ENCODE data around the gene DCLK2.

The DCLK2 gene

DNA sequence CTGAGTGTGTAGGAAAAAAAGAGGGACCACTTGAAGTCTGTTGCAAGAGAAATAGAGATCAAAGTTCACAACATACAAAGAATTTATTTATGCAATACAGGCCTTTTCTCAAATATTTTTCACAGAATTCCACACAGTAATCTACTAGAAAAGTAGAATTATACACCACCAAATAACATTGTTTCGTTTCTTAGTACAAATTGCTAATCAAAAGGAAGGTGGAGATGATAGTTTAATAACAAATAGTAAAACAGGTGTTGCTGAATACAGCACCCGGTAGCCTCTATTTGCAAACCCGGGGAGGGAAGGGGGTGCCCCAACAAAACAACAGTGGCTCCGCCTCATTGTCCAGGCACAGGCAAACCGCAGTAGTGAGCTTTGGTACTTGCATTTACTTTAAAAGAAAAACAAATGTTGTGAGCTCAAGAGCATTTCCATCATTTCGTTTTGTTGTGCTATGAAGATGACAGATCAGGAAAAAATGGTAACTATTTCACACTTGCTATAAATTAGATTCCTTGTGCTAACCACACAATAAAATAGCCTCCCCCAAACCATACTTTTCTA, 186.4 kb downstream of the DCLK2 start:
- DNase-seq (ENCODE audit: low read depth) = no peak

DNA sequence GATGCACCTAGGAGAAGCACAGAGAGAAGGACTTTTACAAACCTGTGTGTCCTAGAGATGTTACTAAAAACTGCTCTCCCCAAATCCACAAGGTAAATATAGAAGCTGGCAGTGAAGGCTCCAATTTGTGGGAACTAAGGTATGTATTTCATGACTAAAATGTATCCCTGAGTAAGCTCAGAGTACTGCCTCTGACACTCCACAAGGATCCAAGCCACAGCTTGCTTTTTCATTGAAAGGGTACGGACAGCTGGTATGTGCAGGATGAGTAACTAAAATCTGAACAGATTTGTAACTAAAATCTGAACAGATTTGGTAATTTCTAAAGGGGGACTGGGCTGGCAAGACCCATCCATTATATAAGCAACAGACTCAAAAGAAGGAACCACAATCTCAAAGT, 187.6 kb downstream of the DCLK2 start:
- DNase-seq (ENCODE audit: low read depth) = no peak

DNA sequence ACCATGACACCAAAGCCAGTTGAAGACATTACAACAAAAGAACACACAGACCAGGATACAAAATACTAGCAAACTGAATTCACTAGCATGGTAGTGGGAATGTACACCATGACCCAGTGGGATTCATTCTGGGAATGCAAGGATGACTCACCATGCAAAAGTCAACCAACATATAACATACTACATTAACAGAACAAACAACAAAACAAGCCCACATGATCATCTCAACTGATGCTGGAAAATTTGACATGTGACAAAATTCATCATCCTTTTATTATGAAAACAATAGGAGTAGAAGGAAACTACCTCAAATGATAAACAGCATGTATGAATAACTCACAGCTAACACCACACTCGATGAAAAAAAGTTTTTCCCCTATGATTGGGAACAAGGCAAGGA, 190.2 kb downstream of the DCLK2 start:
- DNase-seq (ENCODE audit: low read depth) = no peak

DNA sequence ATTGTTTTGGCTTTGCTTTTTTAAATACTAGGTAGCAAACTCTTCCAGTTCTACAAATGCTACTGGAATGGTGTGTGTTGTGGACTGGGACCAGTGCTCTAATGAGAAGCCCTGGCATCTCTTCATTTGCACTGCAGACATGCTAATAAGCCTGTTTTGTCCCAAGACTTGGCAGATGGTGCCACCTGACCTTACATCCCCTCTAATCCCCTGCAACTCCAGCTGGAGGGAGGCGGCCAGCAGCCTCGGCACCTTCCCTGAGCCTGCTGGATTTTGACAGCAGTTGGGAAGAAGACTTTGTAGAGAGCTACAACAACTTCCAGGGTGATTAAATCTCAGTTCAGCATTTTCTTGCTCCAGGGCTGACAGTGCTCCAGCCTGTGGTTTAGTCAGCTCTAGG, 200.0 kb downstream of the DCLK2 start:
- DNase-seq (ENCODE audit: low read depth) = no peak

DNA sequence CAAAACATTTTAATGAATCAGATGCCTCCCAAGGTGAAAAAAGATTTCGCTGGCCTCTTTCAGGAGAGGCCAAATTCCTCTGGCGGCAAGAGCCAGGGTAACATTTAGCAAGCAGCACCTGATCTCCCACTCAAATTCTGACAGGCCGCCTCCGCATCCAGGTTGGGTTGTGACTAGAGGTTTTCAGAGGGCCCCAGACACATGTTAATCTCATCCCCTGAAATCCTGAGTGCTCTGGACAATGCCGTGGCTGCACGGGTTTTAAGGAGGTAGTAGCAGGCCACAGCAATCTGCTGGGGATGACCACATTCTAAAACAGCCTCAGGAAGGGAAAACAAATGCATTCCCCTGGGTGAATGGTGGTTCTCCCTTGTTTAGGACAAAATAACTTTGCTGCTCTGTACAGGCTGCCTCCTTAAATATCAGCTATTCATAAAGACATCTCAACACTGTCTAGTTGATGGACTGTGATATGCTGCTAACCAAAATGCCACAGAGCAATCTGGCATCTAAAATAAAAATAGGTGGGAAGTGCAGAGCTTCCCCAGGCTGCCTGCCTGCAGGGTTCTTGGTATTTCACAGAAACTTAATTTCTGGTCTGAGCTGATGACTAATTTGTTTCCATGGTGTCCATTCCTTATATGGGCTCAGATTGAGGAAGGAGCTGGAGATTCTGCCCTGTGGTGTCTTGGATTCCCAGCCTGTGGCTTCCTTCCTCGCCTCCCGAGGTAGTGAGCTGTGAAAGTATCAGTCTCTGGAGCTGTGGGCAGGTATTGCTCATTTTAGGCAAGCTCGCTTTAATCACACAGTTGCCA, 202.0 kb downstream of the DCLK2 start:
- DNase-seq (ENCODE audit: low read depth) = no peak

DNA sequence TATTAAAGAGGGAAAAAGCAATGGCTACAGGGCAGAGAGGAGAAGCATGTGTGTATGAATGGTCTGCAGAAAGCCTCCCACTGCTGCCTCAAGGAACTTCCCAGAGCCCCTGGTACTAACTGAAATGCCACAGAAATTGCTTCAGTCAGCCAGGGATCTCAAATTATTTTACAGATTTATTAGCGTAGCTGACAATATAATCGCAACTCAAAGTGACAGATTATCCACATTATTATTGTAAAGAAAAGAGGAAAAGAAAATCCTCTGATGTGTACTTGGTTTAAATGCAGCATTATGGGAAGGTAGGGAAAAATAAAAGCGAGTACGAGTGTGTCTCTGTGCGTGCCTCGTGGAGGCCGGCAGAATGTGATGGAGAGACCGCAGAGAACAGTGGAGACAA, 202.7 kb downstream of the DCLK2 start:
- DNase-seq (ENCODE audit: low read depth) = no peak

DNA sequence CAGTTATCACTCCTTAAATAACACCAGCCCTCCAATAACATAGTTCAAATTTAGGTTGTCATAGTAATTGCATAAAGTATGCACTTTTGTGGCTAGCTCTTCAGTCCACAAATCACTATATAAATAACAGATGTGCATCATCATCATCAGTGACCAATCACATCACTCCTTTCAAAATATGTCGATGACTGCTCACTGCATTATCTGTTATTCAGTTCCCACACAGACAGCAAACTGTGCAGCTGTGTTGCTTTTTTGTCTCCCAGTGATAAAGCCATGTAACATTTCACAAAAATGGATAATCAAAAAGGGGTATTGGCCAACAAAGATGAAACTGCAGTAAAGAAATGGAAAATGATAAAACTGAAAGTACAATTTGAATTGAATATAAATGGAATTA, 205.4 kb downstream of the DCLK2 start:
- DNase-seq (ENCODE audit: low read depth) = no peak

DNA sequence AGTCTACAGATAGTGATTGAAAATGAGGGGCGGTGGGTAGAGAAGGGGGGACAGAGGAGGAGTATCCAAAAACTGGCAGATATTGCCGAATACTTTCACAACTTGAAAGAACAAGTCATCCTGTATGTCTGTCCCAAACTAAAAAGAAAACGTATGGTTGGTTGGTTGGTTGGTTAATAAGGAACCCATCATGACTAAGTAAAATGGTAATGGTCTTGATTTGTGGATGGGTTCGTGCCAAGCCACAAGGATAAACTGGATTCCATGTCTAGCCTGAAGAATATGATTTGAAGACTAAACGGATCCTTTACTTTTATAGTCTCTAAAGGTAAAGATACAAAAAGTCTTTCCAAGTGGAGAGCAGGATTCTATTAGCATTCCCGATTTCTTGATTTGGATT, 208.4 kb downstream of the DCLK2 start:
- no peak for DNase-seq (ENCODE audit: low read depth)

DNA sequence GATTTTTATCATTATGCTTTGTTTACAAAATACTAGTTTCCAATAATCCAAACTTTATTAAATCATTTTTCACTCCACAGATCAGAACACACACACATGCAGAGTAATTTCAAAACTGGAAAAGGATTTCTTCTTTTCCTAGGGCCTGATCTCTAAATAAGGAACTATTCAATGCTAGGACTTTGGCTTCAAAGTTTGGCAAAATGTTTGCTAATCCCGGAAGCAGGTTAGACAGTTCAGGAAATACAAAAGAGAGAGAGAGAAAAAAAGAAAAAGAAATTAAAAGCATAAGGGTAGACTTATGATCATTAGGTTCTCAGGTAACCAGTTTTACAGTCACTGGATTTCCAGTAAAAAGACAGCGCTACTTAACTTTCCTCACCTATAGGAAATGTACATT, 211.0 kb downstream of the DCLK2 start:
- DNase-seq (ENCODE audit: low read depth) = no peak

DNA sequence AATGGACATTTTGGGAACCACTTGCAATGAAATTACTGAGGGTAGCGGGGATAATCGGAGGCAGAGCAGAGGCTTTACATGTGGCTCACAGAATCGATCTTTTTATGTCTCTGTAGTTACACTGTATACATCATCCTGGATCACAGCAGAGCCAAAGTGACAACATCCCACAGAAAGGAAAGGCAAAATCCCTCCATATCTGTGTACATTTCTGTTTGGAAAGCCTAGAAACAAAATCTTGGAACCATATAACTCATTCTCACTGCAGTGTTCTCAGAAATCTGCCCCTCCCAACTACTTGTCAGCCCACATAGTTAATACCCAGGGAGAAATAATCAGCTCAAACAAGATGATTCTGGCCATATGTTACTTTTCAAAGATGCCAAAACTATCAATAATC, 211.6 kb downstream of the DCLK2 start:
- no peak for DNase-seq (ENCODE audit: low read depth)

DNA sequence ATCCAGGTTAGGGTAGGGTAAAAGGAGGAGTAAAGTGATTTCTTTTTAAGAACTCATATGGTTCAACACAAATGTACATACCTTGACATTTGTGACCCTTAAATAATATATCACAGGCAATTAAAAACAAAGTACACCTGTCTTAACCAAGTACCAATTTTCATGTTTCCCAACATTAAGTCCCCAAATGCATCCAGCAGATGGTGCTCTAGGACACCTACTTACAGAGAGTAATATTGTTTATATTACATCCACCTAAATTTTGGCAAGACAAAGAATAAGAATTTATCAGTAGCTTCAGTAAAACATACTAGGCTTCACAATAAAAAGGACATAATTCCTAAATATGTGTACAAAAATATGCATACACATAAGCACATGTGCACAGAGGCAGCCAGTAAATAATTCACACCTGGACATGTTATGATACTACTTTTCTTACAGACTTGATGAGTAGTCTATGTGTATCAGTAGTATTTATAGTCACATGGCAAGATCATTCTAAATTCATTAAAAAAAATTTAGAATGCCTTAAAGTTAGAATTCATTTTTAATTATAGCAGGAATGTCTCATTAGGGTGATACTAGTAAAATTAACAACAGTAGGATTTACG, 219.7 kb downstream of the DCLK2 start:
- DNase-seq (ENCODE audit: low read depth) = no peak

DNA sequence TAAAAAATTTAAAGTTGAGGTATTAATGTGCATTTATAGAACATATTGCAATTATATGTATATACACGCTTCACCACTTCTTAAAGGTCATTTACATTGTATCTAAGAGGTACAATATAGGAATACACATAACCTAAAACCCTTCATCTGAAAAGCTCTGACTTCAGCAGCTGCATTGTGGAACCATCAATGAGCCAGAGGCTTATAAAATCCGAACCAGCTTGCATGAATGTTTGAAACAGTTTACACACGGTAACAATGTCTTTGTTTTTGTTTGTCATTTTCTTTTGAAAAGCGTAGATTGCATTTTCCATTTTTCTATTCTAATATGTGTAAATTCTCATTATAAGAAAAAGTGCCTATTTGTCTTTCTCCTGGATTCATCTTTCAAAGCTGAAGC, 221.6 kb downstream of the DCLK2 start:
- no peak for DNase-seq (ENCODE audit: low read depth)

DNA sequence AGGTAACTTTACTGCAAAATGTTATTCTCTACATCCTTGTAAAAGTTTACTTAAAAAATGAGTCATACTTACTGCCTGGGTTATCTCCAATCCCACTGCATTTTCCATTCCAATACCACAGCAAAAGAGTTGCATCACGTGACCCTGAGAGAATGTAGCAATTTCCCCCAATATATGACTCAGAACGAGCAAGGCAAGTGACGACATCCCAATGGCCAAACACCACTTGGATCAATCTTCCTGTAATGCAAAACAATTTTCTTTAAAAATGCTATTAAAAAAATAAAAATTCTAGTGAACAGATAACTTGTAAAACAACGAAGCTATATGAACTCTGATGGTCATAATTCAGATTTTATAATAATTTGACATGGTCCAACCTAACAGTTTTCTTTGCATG, 224.3 kb downstream of the DCLK2 start:
- no peak for DNase-seq (ENCODE audit: low read depth)

DNA sequence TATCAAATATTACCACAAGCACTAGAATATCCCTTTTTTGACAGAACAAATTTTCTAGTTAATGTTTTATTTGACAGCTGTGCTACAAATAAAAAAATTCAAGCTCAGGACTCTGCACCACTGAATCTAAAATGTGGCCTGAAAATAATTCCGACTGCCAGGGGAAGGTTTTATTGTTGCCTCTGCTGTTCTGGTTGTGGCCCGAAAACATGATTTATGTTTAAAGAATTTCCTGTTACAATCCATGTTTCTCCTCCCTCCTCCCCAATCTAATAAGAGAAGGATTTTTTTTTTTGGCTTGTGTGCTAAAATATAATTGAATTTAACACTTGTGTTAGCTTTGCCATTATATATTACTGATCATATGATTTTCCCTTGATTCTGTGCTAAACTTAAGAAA, 227.8 kb downstream of the DCLK2 start:
- DNase-seq (ENCODE audit: low read depth) = no peak

DNA sequence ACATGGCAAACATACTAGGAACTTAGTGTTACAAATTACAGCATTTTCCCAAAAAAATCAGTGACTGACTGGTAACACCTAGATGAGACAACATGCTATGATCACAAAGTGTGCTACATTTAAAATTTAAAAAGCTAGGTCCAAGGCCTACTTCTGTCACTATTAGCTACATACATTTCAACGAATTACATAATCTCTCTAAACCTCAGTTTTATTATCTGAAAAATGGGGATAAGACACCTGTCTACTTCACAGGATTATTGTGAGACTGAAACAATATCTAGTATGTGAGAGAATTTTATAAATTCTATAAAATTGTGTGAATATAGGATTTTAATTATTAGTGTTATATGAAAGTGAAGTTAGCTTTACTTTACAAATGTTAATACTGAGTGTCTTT, 228.5 kb downstream of the DCLK2 start:
- DNase-seq (ENCODE audit: low read depth) = no peak
